SH-SY5Y (cell line): Measurements from ENCODE around the gene CYTH4.

Experiments used
- GATA2 ChIP-seq: IDR thresholded peaks from 2 replicates; pipeline ENCODE4 v1.6.1; 2011; ENCODE audit warnings: mild to moderate bottlenecking, low read depth, low read length
- GATA3 ChIP-seq: IDR thresholded peaks from 2 replicates; pipeline ENCODE4 v1.6.1; 2011; ENCODE audit warnings: low read depth, mild to moderate bottlenecking, low read length, moderate library complexity

The CYTH4 gene

DNA sequence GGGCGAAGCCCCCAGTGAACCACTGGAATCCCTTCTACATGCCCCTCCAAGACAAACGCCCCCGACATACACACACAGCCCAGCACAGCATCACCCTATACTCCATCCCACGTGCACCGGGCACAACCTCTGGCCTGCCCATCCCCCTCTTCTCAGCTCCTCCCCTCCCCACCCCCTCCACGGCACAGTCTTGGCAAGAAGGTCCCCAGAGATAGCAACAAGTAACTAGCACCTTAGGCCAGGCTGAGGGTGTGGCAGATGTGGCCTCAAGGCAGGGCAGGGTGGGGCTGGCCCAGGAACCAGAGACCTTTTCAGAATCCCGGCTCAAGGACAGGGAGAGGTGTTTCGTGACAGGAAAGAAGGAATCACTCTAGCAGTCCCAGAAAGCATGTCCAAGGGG is 54.3 kb downstream of the CYTH4 start:
- TF ChIP-seq GATA2 (no peak), GATA3 (no peak)

DNA sequence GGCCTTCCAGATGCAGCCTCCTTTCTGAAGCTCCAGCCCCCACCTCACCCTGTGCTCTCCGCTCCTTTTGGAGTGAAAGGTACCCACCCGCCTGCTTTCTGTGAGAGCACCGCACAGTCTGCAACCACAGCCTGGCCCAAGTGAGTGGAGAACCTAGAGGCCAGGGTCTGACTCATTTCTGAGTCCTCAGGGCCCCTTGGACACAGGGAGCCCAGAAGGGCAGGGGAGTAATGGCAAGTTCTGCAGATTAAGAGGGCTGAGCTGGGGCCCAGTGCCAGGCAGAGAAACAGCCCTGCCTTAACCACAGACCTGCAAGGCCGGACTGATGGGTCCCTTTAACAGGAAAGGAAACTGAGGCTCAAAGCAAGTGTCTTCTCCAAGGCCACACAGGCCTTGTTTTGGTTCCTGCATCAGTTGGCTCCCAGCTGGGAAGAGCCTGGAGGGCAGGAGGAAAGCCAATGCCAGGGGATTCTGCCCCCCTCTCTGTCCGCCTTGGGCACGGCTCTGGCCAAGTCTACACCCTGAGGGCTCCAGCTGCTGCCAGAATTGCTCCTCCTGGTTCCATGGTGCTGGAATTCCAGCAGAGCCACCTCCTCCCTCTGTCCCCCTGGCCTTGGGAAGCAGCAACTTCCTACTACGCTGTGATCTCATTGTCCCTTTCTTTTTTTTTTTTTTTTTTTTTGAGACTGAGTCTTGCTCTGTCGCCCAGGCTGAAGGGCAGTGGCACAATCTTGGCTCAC is 55.1 kb downstream of the CYTH4 start:
- TF ChIP-seq GATA2, result no peak
- no peak for TF ChIP-seq GATA3

- TF ChIP-seq GATA3 (no peak), GATA2 (no peak)
Observed at GRCh38 chr22:37338539-37339246, 56.4 kb downstream of the CYTH4 start.

- no peak for TF ChIP-seq GATA3
- TF ChIP-seq GATA2, result no peak
Observed at GRCh38 chr22:37340331-37341262, 58.3 kb downstream of the CYTH4 start.

GRCh38 chr22:37342065-37342464 is 59.8 kb downstream of the CYTH4 start:
- TF ChIP-seq GATA2 (no peak), GATA3 (no peak)

DNA sequence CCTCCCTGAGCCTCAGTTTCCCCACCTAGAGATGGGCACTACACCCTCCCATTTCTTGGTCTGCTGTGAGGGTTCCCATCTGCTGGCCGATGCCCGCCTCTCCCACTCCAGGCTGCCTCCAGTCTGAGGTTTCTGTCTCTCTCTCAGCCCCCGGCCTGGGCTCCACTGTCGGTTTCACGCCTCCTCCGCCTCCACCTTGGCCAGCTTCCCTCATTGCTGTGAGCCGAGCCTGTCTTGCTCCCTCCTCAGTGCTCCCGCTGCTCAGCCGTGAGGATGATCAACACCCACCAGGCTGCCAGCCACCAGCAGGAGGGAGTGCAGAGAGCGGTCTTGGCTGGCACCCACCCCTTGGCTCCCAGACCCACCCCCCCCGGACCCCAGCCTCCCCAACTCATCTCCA is 61.0 kb downstream of the CYTH4 start:
- TF ChIP-seq GATA2 (no peak), GATA3 (no peak)

DNA sequence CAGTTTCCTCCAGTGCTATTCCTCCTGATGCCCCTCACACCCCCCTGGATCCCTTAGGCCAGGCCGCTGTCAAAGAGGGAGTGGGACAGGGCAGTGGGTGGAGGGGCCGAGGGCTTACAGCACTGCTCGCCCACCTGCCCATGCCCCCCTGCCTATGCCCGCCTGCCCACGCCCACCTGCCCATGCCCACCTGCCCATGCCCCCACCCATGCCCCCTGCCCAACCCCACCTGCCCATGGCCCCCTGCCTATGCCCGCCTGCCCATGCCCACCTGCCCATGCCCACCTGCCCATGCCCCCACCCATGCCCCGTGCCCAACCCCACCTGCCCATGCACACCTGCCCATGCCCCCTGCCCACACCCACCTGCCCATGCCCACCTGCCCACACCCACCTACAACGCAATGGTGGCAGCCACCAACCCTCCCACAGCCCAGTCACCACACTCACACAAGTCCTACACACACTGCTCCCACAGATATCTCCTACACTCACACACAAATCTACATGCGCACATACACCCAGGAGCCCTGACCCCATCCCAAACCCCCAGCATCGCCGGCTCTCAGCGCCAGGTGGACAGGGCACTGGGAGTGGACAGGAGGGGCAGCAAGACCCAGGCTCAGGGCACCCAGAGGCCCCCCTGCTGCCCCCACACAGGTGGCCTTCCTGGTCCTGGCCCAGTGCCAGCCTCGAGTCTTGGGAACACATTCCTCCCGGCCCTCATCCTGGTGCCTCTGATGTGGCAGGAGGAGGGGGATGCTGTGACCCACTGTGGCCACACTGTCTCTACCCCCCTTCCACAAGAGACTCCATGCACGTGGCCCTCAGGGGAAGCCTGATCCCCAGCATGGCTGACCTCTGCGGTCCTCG is 61.8 kb downstream of the CYTH4 start:
- TF ChIP-seq GATA3 (no peak), GATA2 (no peak)

DNA sequence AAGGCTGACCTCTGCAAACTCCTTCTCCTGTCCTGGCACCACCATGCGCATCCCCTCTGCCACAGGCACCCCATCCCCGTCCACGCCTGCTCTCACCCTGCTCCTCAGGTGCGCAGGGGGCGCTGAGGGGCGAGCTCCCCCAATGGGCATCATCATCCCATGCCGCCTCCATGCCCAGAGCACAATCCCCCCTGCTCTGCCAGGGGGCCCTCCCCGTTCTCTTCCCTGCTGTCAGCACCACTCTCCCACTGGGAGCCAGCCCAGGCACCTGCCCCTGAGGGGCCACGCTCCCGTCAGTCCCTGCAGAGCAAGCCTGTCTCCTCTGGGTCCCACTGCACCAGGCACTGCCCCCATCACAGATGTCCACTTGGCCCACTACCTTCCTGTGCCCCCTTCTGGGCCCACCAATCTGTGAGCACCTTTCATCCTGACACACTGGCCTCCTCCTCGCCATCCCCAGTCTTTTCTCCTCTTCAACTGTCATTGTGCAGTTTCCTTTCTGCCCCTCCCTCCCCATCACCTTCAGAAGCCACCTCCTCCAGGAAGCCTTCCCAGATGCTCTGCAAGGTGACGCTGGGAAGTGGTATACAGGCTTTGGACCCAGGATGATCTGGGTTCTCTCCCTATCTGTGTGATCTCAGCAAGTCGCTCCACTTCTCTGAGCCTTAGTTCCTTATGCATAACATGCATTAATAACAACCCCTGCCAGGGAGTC is 62.6 kb downstream of the CYTH4 start:
- TF ChIP-seq GATA2, result no peak
- TF ChIP-seq GATA3, result no peak

GRCh38 chr22:37345863-37346504 is 63.7 kb downstream of the CYTH4 start:
- TF ChIP-seq GATA2 (no peak), GATA3 (no peak)

GRCh38 chr22:37346505-37346895 is 64.2 kb downstream of the CYTH4 start:
- no peak for TF ChIP-seq GATA3
- TF ChIP-seq GATA2, result no peak

- TF ChIP-seq GATA2 (no peak), GATA3 (no peak)
Observed at GRCh38 chr22:37349043-37349814, 66.9 kb downstream of the CYTH4 start.

DNA sequence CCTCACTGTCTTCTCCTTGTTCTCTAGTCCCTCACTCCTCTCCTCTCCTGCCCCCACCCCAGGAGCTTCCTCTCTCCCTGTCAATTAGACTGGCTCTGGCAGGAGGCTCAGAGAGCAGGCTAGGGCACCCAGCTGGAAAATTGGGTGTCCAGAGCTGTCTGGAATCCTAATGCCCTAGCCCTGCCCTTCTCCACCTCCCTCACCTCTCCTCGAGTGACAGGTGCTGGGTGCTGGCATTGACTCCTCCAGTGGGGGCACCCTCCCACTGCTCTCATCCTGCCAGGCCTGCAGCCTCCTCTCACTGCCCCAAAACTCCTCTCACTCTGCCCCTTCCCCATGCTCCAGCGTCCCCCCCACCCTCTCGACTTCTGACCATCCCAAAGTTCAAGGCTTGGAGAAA is 68.9 kb downstream of the CYTH4 start:
- TF ChIP-seq GATA3 (no peak), GATA2 (no peak)

DNA sequence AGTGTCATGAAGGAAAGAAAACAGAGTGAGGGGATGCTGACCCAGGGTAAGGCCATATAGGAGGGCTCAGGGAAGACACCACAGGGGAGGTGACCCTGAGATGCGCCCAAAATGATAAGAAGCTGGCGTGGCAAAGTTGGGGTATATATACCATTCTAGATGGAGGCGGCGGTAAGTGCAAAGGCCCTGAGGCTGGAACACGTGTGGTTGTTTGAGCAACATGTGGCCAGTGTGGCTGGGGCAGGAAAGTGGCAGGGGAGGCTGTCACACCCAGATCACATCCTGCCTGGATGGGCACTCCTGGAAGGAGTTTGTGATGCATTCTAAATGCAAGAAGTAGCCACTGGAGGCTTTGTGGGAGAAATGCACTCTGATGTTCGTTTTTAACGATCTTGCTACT is 70.2 kb downstream of the CYTH4 start:
- TF ChIP-seq GATA3 (no peak), GATA2 (no peak)
